GM18526 (cell line): Measurements from ENCODE around the gene GATB.

Experiments
- POLR2A ChIP-seq: IDR thresholded peaks from 3 replicates; pipeline ENCODE4 v1.6.1; 2011; ENCODE audit not compliant: insufficient read length; ENCODE audit errors: extremely low read depth

The GATB gene

GRCh38 chr4:151644622-151645021 is 116.2 kb downstream of the GATB start:
- TF ChIP-seq POLR2A: no peak

- TF ChIP-seq POLR2A: no peak
Observed at GRCh38 chr4:151643564-151643963, 117.2 kb downstream of the GATB start.

- TF ChIP-seq POLR2A: no peak
Observed at GRCh38 chr4:151641983-151642382, 118.8 kb downstream of the GATB start.

DNA sequence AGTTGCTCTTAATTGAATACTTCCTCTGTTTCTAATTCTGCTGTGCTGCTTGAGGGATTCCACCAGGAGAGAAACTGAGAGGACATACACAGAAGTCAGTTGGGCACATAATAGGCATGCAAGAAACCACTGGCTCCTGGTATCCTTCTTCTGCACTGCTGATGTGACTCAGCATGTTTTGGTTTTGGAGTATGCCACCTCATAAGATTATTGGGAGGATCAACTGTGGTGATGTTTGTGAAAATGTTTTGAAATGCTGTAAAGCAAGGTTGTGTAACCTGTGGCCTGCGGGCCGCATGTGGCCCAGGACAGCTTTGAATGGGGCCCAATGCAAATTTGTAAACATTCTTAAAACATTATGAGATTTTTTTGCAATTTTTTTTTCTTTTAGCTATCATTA is 119.6 kb downstream of the GATB start:
- no peak for TF ChIP-seq POLR2A

GRCh38 chr4:151640381-151640780 is 120.4 kb downstream of the GATB start:
- TF ChIP-seq POLR2A: no peak

GRCh38 chr4:151638295-151638858 is 122.4 kb downstream of the GATB start:
- no peak for TF ChIP-seq POLR2A

DNA sequence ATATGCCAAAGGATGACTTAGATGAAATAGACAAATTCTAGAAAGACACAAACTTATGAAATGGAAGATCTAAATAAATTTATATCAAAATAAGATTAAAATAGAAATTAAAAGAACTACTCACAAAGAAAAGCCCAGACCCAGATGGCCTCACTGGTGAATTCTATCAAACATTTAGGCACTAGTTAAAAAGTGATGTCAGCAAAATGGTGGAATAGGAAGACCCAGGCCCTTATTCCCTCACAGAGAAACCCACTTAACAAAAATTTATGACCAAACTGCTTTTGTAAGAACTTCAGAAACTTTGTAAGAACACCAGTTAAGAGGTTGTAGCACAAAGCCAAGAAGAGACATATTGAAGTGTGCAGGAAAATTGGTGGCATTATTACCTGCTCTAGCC is 129.5 kb downstream of the GATB start:
- no peak for TF ChIP-seq POLR2A

- TF ChIP-seq POLR2A: no peak
Observed at GRCh38 chr4:151629097-151629783, 131.6 kb downstream of the GATB start.

DNA sequence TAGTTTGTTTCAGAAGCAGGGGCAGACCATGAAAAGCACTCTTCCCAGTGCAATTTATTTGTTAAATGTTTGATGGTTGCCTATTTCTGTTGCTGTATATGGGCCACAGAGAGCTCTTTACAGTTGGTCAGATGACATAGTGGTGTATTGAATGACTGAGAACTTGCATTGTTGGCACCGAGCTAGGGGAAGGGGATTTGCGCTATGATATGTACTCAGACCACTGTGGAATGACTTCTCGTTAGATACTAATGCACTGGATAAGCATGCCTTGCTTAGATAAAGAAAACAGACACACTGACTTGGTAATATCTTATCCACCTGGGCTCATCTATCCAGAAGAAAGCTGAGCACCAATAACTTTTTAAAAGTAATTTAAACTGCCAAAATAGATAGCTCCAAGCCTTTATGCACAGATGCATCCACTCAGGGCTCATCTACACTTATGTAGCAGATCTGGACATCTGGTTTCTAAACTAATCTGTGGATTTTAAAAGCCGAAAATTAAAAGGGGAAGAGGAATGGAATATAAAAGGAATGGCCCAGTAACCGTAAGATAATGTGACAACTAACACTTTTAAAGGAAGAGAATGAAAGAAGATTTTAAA is 132.7 kb downstream of the GATB start:
- TF ChIP-seq POLR2A: no peak

DNA sequence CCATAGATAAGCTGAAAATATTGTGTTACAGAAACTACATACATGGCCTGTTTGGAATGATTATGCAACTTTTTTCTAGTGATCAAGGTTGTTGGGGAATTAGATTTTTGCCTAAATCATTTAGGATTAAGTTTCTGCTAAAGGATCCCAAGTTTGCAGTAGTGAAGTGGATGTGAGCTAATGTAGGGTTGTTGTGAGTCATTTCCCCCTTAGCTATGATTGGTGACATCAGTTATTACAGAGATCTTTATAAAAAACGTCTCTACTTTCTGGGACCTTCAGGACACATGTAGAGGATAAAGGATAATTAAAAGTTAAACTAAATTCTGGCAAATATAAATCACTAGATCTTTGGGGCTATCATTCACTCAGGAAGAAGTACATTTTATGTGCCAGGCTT is 133.3 kb downstream of the GATB start:
- TF ChIP-seq POLR2A: no peak

GRCh38 chr4:151626751-151627150 is 134.1 kb downstream of the GATB start:
- TF ChIP-seq POLR2A: no peak

GRCh38 chr4:151626228-151626627 is 134.6 kb downstream of the GATB start:
- TF ChIP-seq POLR2A: no peak

- TF ChIP-seq POLR2A: no peak
Observed at GRCh38 chr4:151624626-151625565, 135.9 kb downstream of the GATB start.
